A673 (cell line): ENCODE measurements around the gene IMMP2L. TPM values are rescaled to one million over a fixed set of nuclear protein-coding genes. Genes with fewer than 3 reads are reported as not detected.

Source experiments
- BruUV-seq: library from RNA; stranded (reverse); fragments of 400-500 nt; replicated peaks from 2 replicates; lab custom pipeline; 2021; lab: Mats Ljungman, UMichigan
- CTCF ChIA-PET: fragments of 300-600 bp; sonication (Branson Sonifier 250); formaldehyde crosslinking; loops from one replicate; lab custom pipeline; 2022; ENCODE audit warnings: antibody characterized with exemption; lab: Charles Lee
- POLR2A ChIA-PET: fragments of 300-600 bp; sonication (Branson Sonifier 250); formaldehyde crosslinking; loops from one replicate; lab custom pipeline; 2022; ENCODE audit warnings: antibody characterized with exemption; ENCODE audit not compliant: low non-redundant PET; lab: Charles Lee
- DNase-seq: peaks from one replicate; pipeline ENCODE4 v3.0.0-alpha.2; 2015; ENCODE audit warnings: low spot score
- H3K27ac ChIP-seq: fragments of 200-600 bp; sonication (generic); 2 replicates; pipeline ENCODE4 v1.5.1; 2016; ENCODE audit warnings: mixed run types, low read depth, mild to moderate bottlenecking, mixed read lengths, antibody characterized with exemption, low read length; ENCODE audit not compliant: poor library complexity, severe bottlenecking
- H3K27me3 ChIP-seq: fragments of 200-600 bp; sonication (generic); replicated peaks from 2 replicates; pipeline ENCODE4 v1.6.1; 2017; ENCODE audit warnings: mixed run types, low read depth, mild to moderate bottlenecking, mixed read lengths, antibody characterized with exemption, low read length; ENCODE audit not compliant: insufficient read depth, poor library complexity
- H3K36me3 ChIP-seq: fragments of 200-600 bp; sonication (generic); 2 replicates; pipeline ENCODE4 v1.6.1; 2016; ENCODE audit warnings: mixed run types, mild to moderate bottlenecking, mixed read lengths, antibody characterized with exemption, low read length; ENCODE audit not compliant: insufficient read depth, poor library complexity, severe bottlenecking
- H3K4me1 ChIP-seq: fragments of 200-600 bp; sonication (generic); 2 replicates; pipeline ENCODE4 v1.6.1; 2017; ENCODE audit warnings: mixed run types, mild to moderate bottlenecking, mixed read lengths, antibody characterized with exemption, low read length; ENCODE audit not compliant: insufficient read depth, poor library complexity, severe bottlenecking
- H3K4me3 ChIP-seq: fragments of 200-600 bp; sonication (generic); 2 replicates; pipeline ENCODE4 v1.5.1; 2016; ENCODE audit warnings: low read depth, mixed run types, mild to moderate bottlenecking, mixed read lengths, low read length; ENCODE audit not compliant: poor library complexity, severe bottlenecking
- H3K9me3 ChIP-seq: fragments of 200-600 bp; sonication (generic); 2 replicates; pipeline ENCODE4 v1.6.1; 2016; ENCODE audit warnings: mixed run types, low read depth, mild to moderate bottlenecking, mixed read lengths, antibody characterized with exemption, low read length; ENCODE audit not compliant: poor library complexity, severe bottlenecking
- CTCF ChIP-seq: fragments of 300-800, 200-600 bp; sonication (generic); conservative IDR thresholded peaks from 2 replicates; pipeline ENCODE4 v1.5.1; 2017; ENCODE audit warnings: low read depth, mild to moderate bottlenecking, antibody characterized with exemption, low read length, moderate library complexity, mixed read lengths
- EZH2 ChIP-seq: fragments of 200-600 bp; sonication (generic); IDR thresholded peaks from 2 replicates; pipeline ENCODE4 v1.6.1; 2017; ENCODE audit warnings: borderline replicate concordance, low read depth, mild to moderate bottlenecking, mixed read lengths, antibody characterized with exemption, low read length; ENCODE audit not compliant: poor library complexity, severe bottlenecking
- intact Hi-C: fragments of 100-400 bp; cut with micrococcal nuclease; formaldehyde crosslinking; loops from one replicate; pipeline ENCODE4 v1.10.0; 2022; ENCODE audit not compliant: unreplicated experiment
- total RNA-seq: library from RNA; stranded (reverse); gene quantifications from 2 replicates; pipeline ENCODE4 v1.2.3, GENCODE V29; 2021

IMMP2L gene
- total RNA-seq, 1 experiment from 2014 or later: 10.0 TPM

- TF ChIP-seq CTCF: no peak
- no peak for TF ChIP-seq EZH2
- Histone ChIP-seq H3K4me1 (no peaks in the 10 kb centered on the region), H3K27me3 (no peaks in the 10 kb centered on the region), H3K27ac (no peak overlapping the region), H3K9me3 (no peaks in the 10 kb centered on the region), H3K4me3 (no peak overlapping the region), H3K36me3 (no peaks in the 10 kb centered on the region)
- no TSS peak for BruUV-seq
- POLR2A ChIA-PET: no interaction called here
- DNase-seq: no peak
- intact Hi-C loops: no loop called here
- CTCF ChIA-PET: no interaction called here
Observed at GRCh38 chr7:110625294-110625693, 937.0 kb downstream of the IMMP2L start.

- no peak overlapping the region for H3K4me3 ChIP-seq
- no peak overlapping the region for H3K27ac ChIP-seq
- no peak for TF ChIP-seq CTCF
- TF ChIP-seq EZH2: no peak
- BruUV-seq: no TSS peak
- no peak for DNase-seq
- POLR2A ChIA-PET: no interaction called here
- no peaks in the 10 kb centered on the region for H3K27me3 ChIP-seq
- CTCF ChIA-PET: no interaction called here
- intact Hi-C loops: no loop called here
- H3K36me3 ChIP-seq: no peaks in the 10 kb centered on the region
- H3K9me3 ChIP-seq: no peaks in the 10 kb centered on the region
- H3K4me1 ChIP-seq: no peaks in the 10 kb centered on the region
Observed at GRCh38 chr7:110623436-110623835, 938.9 kb downstream of the IMMP2L start.

- ChIA-PET POLR2A (no interaction called here), CTCF (no interaction called here)
- intact Hi-C loops: no loop called here
- no peak overlapping the region for H3K4me3 ChIP-seq
- no peaks in the 10 kb centered on the region for H3K9me3 ChIP-seq
- H3K27ac ChIP-seq: no peak overlapping the region
- BruUV-seq: no TSS peak
- no peaks in the 10 kb centered on the region for H3K27me3 ChIP-seq
- DNase-seq: no peak
- TF ChIP-seq EZH2 (no peak), CTCF (no peak)
- no peaks in the 10 kb centered on the region for H3K4me1 ChIP-seq
- H3K36me3 ChIP-seq: no peaks in the 10 kb centered on the region
Observed at GRCh38 chr7:110621289-110621688, 941.0 kb downstream of the IMMP2L start.
